Upper lobe of right lung (tissue), 1 donor: Measurements from ENCODE around the gene FAM120B. TPM values are rescaled to one million over a fixed set of nuclear protein-coding genes. Genes with fewer than 3 reads are reported as not detected.
"Not testable (repeated sequence)": the region's sequence is repeated elsewhere in the genome, so short reads cannot be mapped to it uniquely, and the experiment has no call there.

Experiments
- ATAC-seq: fragments of 200-7000 bp; cut with Tn5 transposase; one replicate; pipeline ENCODE4 v1.9.1; 2020; ENCODE audit warnings: mild to moderate bottlenecking, moderate library complexity
- DNase-seq: peaks from one replicate; pipeline ENCODE4 v3.0.0-alpha.2; 2020
- H3K27ac ChIP-seq: fragments of 200-600 bp; one replicate; pipeline ENCODE4 v1.8.0; 2022
- H3K27me3 ChIP-seq: fragments of 200-600 bp; one replicate; pipeline ENCODE4 v1.8.0; 2022; ENCODE audit warnings: mild to moderate bottlenecking
- H3K36me3 ChIP-seq: fragments of 200-600 bp; one replicate; pipeline ENCODE4 v1.8.0; 2022
- H3K4me1 ChIP-seq: fragments of 200-600 bp; one replicate; pipeline ENCODE4 v1.8.0; 2022
- H3K4me3 ChIP-seq: fragments of 200-600 bp; one replicate; pipeline ENCODE4 v1.8.0; 2022; ENCODE audit warnings: mild to moderate bottlenecking
- H3K9me3 ChIP-seq: fragments of 200-600 bp; one replicate; pipeline ENCODE4 v1.8.0; 2022
- CTCF ChIP-seq: fragments of 200-600 bp; IDR thresholded peaks from one replicate; pipeline ENCODE4 v1.8.0; 2022; ENCODE audit warnings: antibody characterized with exemption
- intact Hi-C: fragments of 100-400 bp; cut with DNase I; formaldehyde crosslinking; loops from one replicate; pipeline ENCODE4 v1.11.0; 2022
- total RNA-seq: library from RNA; stranded (reverse); fragmentation: NEBNext Ultra II Directional; extraction: Animal tissue kit (Norgen Biotek cat#: 25700); gene quantifications from one replicate; pipeline ENCODE4 v1.2.1, GENCODE V29; 2021
- donor health status: DM: no; HTN: yes; CAD: no; lungs with severe emphysema.

Gene FAM120B
- total RNA-seq, 1 donor from 2014 or later, result 26.1 TPM

DNA sequence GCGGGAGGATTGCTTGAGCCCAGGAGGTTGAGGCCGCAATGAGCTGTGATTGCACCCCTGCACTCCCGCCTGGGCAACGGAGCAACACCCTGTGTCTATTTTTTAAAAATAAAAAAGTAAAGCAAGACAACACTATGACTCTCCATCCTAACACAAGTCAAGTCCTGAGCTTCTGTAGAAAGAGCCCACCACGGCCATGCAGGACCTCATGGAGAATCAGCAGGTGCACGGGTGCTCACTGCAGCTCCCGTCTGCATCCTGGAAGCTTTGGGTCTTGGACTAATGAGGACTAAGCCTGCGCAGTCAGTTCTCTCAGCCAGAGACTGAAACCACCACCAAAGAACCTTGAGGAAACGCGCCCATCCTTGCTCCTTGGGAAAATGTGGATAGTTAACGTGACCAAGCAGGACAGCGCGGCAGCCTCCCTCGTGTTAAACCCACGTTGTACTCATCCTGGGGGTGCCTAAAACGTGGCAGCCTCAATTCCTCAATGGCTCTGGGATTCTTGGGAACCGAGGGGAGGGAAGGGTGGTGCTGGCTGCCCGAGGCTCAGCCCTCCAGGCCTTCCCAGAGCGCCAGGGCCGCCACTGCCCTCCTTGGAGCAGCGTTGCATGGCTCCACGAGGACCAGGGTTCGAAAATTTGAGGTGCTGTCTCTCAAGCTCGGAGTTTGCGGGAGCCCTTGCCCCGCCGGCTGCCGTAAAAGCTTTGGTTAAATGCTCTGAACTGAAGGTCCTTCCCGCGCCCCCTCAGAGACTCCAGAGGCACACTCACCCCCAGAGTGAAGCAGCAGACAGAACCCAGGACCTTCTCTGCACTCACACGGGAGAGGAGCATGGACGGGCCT lies 44.7 kb upstream of the FAM120B start:
- no peak for DNase-seq
- intact Hi-C loops, result no loop called here
- Histone ChIP-seq H3K27me3 (peaks cover 6% of the 10 kb centered on the region), H3K9me3 (no peaks in the 10 kb centered on the region), H3K4me1 (peaks cover 13% of the 10 kb centered on the region), H3K27ac (no peak overlapping the region), H3K36me3 (no peaks in the 10 kb centered on the region), H3K4me3 (no peak overlapping the region)
- ATAC-seq, result no peak
- TF ChIP-seq CTCF, result no peak

DNA sequence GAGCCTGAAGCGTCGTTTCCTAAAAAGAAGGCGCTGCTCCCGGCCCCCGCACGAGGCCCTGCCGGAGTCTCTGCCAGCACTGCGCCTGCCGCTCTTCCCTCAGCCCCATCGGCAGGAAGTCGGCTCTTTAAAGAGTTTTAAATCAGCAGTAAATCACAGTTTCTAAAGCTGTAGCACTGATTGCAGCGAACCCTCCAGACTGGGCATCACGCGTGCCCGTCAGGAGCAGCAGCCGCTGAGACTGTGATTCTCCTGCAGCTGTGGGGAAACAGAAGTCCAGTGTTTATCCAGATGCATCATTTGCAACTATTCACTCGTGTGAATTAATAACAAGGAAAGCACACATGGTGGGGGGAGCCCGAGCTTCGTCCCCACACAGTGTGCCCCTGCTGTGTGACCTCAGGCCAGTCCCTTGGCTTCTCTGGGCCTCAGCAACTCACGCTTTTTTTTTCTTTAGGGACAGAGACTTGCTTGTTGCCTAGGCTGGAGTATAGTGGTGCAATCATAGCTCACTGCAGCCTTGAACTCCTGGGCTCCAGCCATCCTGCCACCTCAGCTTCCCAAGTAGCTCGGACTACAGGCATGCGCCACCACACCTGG lies 44.0 kb upstream of the FAM120B start:
- H3K27me3 ChIP-seq, result peaks cover 6% of the 10 kb centered on the region
- H3K27ac ChIP-seq, result no peak overlapping the region
- H3K4me3 ChIP-seq, result no peak overlapping the region
- intact Hi-C loops, result no loop called here
- H3K36me3 ChIP-seq, result no peaks in the 10 kb centered on the region
- no peak for DNase-seq
- H3K9me3 ChIP-seq, result no peaks in the 10 kb centered on the region
- ATAC-seq, result no peak
- TF ChIP-seq CTCF, result no peak
- H3K4me1 ChIP-seq, result peaks cover 13% of the 10 kb centered on the region

DNA sequence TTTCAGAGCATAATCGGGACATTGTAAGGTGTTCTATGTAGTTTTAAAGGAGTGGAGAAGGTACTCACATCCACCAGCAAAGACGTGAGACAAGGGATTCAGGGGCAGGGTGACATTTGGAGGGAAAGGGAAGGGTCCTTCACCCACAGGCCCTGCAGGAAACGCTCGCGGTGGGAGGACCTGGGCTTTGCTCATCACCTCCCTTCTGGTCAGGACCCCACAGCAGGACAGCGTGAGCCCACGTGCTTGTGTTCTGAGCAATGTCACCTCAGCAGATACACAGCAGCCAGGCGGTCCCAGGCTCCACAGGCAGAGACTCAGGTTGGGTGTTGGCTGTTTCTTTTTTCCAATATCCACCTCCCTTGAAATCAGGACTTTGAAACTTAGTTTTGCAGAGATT lies 43.1 kb upstream of the FAM120B start:
- Histone ChIP-seq H3K9me3 (no peaks in the 10 kb centered on the region), H3K4me3 (no peak overlapping the region), H3K4me1 (peaks cover 13% of the 10 kb centered on the region), H3K36me3 (no peaks in the 10 kb centered on the region), H3K27ac (no peak overlapping the region), H3K27me3 (peaks cover 6% of the 10 kb centered on the region)
- DNase-seq (no peak), ATAC-seq (no peak)
- intact Hi-C loops, result no loop called here
- TF ChIP-seq CTCF, result no peak

- no peak for DNase-seq
- peaks cover 6% of the 10 kb centered on the region for H3K27me3 ChIP-seq
- no peaks in the 10 kb centered on the region for H3K36me3 ChIP-seq
- ATAC-seq, result no peak
- no peak for TF ChIP-seq CTCF
- intact Hi-C loops, result no loop called here
- H3K9me3 ChIP-seq, result no peaks in the 10 kb centered on the region
- H3K27ac ChIP-seq, result no peak overlapping the region
- H3K4me3 ChIP-seq, result no peak overlapping the region
- peaks cover 13% of the 10 kb centered on the region for H3K4me1 ChIP-seq
These were observed 42.5 kb upstream of the FAM120B start for GRCh38 chr6:170264086-170264485.

DNA sequence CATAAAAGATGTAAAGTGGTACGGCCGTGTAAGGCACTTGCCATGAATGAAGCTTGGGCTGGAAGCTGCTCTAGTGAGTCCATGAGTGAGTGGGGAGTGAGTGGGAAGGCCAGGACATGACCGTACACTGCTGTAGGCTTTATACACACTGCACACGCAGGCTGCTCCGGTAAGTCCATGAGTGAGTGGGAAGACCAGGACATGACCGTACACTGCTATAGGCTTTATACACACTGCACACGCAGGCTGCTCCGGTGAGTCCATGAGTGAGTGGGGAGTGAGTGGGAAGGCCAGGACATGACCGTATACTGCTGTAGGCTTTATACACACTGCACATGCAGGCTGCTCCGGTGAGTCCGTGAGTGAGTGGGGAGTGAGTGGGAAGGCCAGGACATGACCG lies 41.9 kb upstream of the FAM120B start:
- H3K27me3 ChIP-seq, H3K27ac ChIP-seq, H3K9me3 ChIP-seq, intact Hi-C loops, ATAC-seq, H3K4me3 ChIP-seq, DNase-seq, H3K36me3 ChIP-seq: not testable (repeated sequence)
- peaks cover 13% of the 10 kb centered on the region for H3K4me1 ChIP-seq

DNA sequence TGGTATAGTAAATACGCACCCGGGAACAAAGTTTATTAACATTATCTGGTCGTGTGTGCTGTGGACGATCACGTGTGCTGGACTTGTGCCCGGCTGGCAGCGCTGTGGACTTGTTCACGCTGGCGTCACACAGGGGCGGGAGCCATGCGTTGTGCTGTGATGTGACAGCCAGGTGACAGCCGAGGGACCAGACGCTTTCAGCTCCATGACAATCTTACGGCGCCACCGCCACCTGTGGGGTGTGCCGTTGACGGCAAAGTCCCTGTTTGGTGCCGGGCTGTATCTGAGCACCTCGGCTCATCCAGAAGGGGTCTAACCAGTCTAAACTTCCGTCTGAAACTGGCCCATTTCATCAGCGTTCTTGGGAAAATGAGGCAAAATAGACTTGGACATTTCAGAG lies 40.9 kb upstream of the FAM120B start:
- no peaks in the 10 kb centered on the region for H3K36me3 ChIP-seq
- peak overlapping the region; percentile 31 for H3K27ac ChIP-seq
- no peaks in the 10 kb centered on the region for H3K9me3 ChIP-seq
- peaks cover 13% of the 10 kb centered on the region for H3K4me1 ChIP-seq
- peaks cover 6% of the 10 kb centered on the region for H3K27me3 ChIP-seq
- no peak overlapping the region for H3K4me3 ChIP-seq
- no peak for TF ChIP-seq CTCF
- intact Hi-C loops, result no loop called here
- peak; percentile 69 for ATAC-seq
- peak; percentile 80 for DNase-seq
